ENCODE measurements around the gene ARHGEF37.

DNA sequence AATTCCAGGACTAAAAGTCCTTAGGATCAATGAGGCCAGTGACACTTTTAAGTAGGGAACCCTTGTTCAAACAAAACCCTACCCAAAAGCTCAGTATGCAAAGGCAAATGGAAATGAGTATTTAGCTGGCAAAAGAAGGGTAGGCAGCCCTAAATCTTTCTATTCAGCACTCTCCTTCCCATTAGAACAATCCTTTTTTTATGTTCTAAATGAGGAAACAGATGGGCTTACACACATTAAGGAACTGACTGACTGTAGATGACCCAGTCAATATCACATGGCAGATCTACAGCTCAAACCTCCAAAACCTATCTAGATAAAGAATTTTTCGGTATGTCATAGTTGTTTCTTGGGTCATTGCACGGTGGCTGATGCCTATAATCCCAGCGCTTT lies 37.3 kb upstream of the ARHGEF37 start:
- TF ChIP-seq EP300 (IDR thresholded peaks at IDR 0.05; ENCODE audit: borderline replicate concordance): no peak
- no peak for TF ChIP-seq TAF1 (IDR thresholded peaks at IDR 0.05; ENCODE audit: low read depth)
- TF ChIP-seq REST (IDR thresholded peaks at IDR 0.05; ENCODE audit: low read depth): no peak
- TF ChIP-seq FOXM1 (IDR thresholded peaks at IDR 0.05; ENCODE audit: borderline replicate concordance, low read depth): no peak
- no peak for TF ChIP-seq ZBTB7A (IDR thresholded peaks at IDR 0.05; ENCODE audit: low read depth)
- no peak for TF ChIP-seq YY1 (IDR thresholded peaks at IDR 0.05; ENCODE audit: low read depth)
- no peak for TF ChIP-seq CEBPB (IDR thresholded peaks at IDR 0.05)
- no peak for TF ChIP-seq TCF12 (IDR thresholded peaks at IDR 0.05; ENCODE audit: low read depth)
- no peak for TF ChIP-seq RAD21 (IDR thresholded peaks at IDR 0.05; ENCODE audit: low read depth)
- no peak for TF ChIP-seq CREB1 (IDR thresholded peaks at IDR 0.05; ENCODE audit: low read depth)
- TF ChIP-seq TEAD4 (IDR thresholded peaks at IDR 0.05): no peak
- TF ChIP-seq MAX (IDR thresholded peaks at IDR 0.05): no peak
- TF ChIP-seq NFIC (IDR thresholded peaks at IDR 0.05): no peak

Data from Ishikawa (cell line).